WTC11 (cell line): Measurements from ENCODE around the gene PNMA8A. TPM values are rescaled to one million over a fixed set of nuclear protein-coding genes. Genes with fewer than 3 reads are reported as not detected.

Experiments used
- ATAC-seq: fragments of 200-7000 bp; cut with Tn5 transposase; 2 replicates; pipeline ENCODE4 v1.10.0; 2021; ENCODE audit warnings: mild to moderate bottlenecking, moderate library complexity
- CTCF ChIA-PET: fragments of 300-600 bp; sonication (Branson Sonifier 250); formaldehyde crosslinking; loops from one replicate; lab custom pipeline; 2021; ENCODE audit warnings: antibody characterized with exemption; lab: Charles Lee
- POLR2A ChIA-PET: fragments of 350-600 bp; sonication (Branson Sonifier 250); formaldehyde crosslinking; loops from one replicate; lab custom pipeline; 2021; ENCODE audit warnings: antibody characterized with exemption; lab: Charles Lee
- DNase-seq: peaks from one replicate; pipeline ENCODE4 v3.0.0; 2021; ENCODE audit warnings: low spot score
- H3K27ac Mint-ChIP-seq: 2 replicates; pipeline ENCODE4 v1.8.0; 2021; ENCODE audit warnings: mixed read lengths
- H3K27me3 Mint-ChIP-seq: 2 replicates; pipeline ENCODE4 v1.8.0; 2021; ENCODE audit warnings: low read depth, mild to moderate bottlenecking, moderate library complexity, mixed read lengths
- H3K36me3 Mint-ChIP-seq: 2 replicates; pipeline ENCODE4 v1.8.0; 2021; ENCODE audit warnings: mixed read lengths
- H3K4me1 Mint-ChIP-seq: 2 replicates; pipeline ENCODE4 v1.8.0; 2022; ENCODE audit warnings: mixed read lengths
- H3K4me3 Mint-ChIP-seq: 2 replicates; pipeline ENCODE4 v1.8.0; 2021; ENCODE audit warnings: mild to moderate bottlenecking, moderate library complexity, mixed read lengths
- H3K9me3 Mint-ChIP-seq: 2 replicates; pipeline ENCODE4 v1.8.0; 2021; ENCODE audit warnings: mixed read lengths
- ELF4 ChIP-seq: sonication (generic); formaldehyde crosslinking; IDR thresholded peaks from 2 replicates; pipeline ENCODE4 v1.8.1; 2022; ENCODE audit warnings: low read depth, mild to moderate bottlenecking, moderate library complexity, missing genetic modification reagents
- ETV6 ChIP-seq: sonication (generic); formaldehyde crosslinking; IDR thresholded peaks from 2 replicates; pipeline ENCODE4 v1.8.1; 2022; ENCODE audit warnings: mild to moderate bottlenecking, missing genetic modification reagents
- FOXP1 ChIP-seq: sonication (generic); formaldehyde crosslinking; IDR thresholded peaks from 2 replicates; pipeline ENCODE4 v1.8.0; 2022; ENCODE audit warnings: missing genetic modification reagents, mild to moderate bottlenecking, moderate library complexity, borderline replicate concordance
- MXD4 ChIP-seq: fragments of 250-450 bp; sonication (Bioruptor Pico); IDR thresholded peaks from 2 replicates; pipeline ENCODE4 v1.8.0; 2021; ENCODE audit warnings: mild to moderate bottlenecking, moderate library complexity, borderline replicate concordance
- MYBL2 ChIP-seq: sonication (generic); formaldehyde crosslinking; IDR thresholded peaks from 2 replicates; pipeline ENCODE4 v1.8.1; 2023; ENCODE audit warnings: mild to moderate bottlenecking, moderate library complexity, missing genetic modification reagents
- NR2C2 ChIP-seq: sonication (generic); formaldehyde crosslinking; IDR thresholded peaks from 2 replicates; pipeline ENCODE4 v1.8.0; 2022; ENCODE audit warnings: mild to moderate bottlenecking, missing genetic modification reagents
- NR3C1 ChIP-seq: sonication (generic); formaldehyde crosslinking; conservative IDR thresholded peaks from 2 replicates; pipeline ENCODE4 v1.8.1; 2023; ENCODE audit warnings: low read depth, mild to moderate bottlenecking, missing genetic modification reagents
- OVOL2 ChIP-seq: fragments of 250-450 bp; sonication (Bioruptor Pico); IDR thresholded peaks from 2 replicates; pipeline ENCODE4 v1.9.0; 2021; ENCODE audit warnings: mild to moderate bottlenecking, borderline replicate concordance
- SMAD4 ChIP-seq: sonication (generic); formaldehyde crosslinking; IDR thresholded peaks from 2 replicates; pipeline ENCODE4 v1.8.0; 2022; ENCODE audit warnings: mild to moderate bottlenecking, missing genetic modification reagents
- TP53 ChIP-seq: sonication (generic); formaldehyde crosslinking; IDR thresholded peaks from 2 replicates; pipeline ENCODE4 v1.8.1; 2023; ENCODE audit warnings: mild to moderate bottlenecking, missing genetic modification reagents
- ZNF121 ChIP-seq: sonication (generic); formaldehyde crosslinking; IDR thresholded peaks from 2 replicates; pipeline ENCODE4 v1.8.0; 2023; ENCODE audit warnings: missing genetic modification reagents
- ZNF138 ChIP-seq: sonication (generic); formaldehyde crosslinking; conservative IDR thresholded peaks from 2 replicates; pipeline ENCODE4 v1.8.1; 2022; ENCODE audit warnings: mild to moderate bottlenecking, moderate library complexity, missing genetic modification reagents
- total RNA-seq: library from RNA; stranded (reverse); gene quantifications from 3 replicates; pipeline ENCODE4 v1.2.3, GENCODE V29; 2021
- TF ChIP-seq, protein P1 (sequence below): sonication (generic); formaldehyde crosslinking; IDR thresholded peaks from 2 replicates; pipeline ENCODE4 v1.8.1; 2023; ENCODE audit warnings: mild to moderate bottlenecking, missing genetic modification reagents, moderate library complexity
- TF ChIP-seq, protein P2 (sequence below): sonication (generic); formaldehyde crosslinking; IDR thresholded peaks from 2 replicates; pipeline ENCODE4 v1.8.1; 2023; ENCODE audit warnings: mild to moderate bottlenecking, missing genetic modification reagents, moderate library complexity
- TF ChIP-seq, protein P3 (sequence below): sonication (generic); formaldehyde crosslinking; IDR thresholded peaks from 2 replicates; pipeline ENCODE4 v1.8.0; 2023; ENCODE audit warnings: mild to moderate bottlenecking, missing genetic modification reagents
- TF ChIP-seq, protein P4 (sequence below): sonication (generic); formaldehyde crosslinking; IDR thresholded peaks from 2 replicates; pipeline ENCODE4 v1.8.0; 2022; ENCODE audit warnings: mild to moderate bottlenecking, missing genetic modification reagents
- TF ChIP-seq, protein P5 (sequence below): sonication (generic); formaldehyde crosslinking; IDR thresholded peaks from 2 replicates; pipeline ENCODE4 v1.8.0; 2022; ENCODE audit warnings: mild to moderate bottlenecking, missing genetic modification reagents
- TF ChIP-seq, protein P6 (sequence below): sonication (generic); formaldehyde crosslinking; IDR thresholded peaks from 2 replicates; pipeline ENCODE4 v1.8.1; 2023; ENCODE audit warnings: mild to moderate bottlenecking, missing genetic modification reagents

PNMA8A gene
- total RNA-seq, 1 experiment from 2014 or later: 25.4 TPM

DNA sequence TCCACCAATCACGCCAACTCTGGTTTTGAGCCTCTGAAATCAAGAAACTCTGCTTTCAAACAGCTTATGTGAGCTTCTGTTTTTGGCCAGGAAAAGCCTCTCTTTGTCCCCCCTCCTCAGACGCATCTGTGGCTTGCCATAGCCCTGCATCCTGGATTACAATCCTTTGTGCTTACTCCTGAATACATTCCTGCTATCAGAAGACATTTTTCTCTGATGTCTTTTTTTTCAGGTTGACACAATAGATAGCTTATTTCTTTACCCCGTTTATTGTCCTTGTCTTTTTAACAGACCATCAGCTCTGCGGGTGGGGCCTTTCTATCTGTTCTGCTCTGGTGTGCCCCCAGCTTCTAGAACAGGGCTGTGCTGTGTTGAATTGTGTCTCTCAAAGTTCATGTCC is 13.3 kb upstream of the PNMA8A start (continued):
- TF ChIP-seq, protein P1, sequence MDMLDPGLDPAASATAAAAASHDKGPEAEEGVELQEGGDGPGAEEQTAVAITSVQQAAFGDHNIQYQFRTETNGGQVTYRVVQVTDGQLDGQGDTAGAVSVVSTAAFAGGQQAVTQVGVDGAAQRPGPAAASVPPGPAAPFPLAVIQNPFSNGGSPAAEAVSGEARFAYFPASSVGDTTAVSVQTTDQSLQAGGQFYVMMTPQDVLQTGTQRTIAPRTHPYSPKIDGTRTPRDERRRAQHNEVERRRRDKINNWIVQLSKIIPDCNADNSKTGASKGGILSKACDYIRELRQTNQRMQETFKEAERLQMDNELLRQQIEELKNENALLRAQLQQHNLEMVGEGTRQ (CRISPR knock-in tag): no peak
- TF ChIP-seq, protein P2, sequence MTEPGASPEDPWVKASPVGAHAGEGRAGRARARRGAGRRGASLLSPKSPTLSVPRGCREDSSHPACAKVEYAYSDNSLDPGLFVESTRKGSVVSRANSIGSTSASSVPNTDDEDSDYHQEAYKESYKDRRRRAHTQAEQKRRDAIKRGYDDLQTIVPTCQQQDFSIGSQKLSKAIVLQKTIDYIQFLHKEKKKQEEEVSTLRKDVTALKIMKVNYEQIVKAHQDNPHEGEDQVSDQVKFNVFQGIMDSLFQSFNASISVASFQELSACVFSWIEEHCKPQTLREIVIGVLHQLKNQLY: no peak
- no peak for TF ChIP-seq FOXP1 (CRISPR knock-in tag)
- TF ChIP-seq SMAD4 (CRISPR knock-in tag): no peak

DNA sequence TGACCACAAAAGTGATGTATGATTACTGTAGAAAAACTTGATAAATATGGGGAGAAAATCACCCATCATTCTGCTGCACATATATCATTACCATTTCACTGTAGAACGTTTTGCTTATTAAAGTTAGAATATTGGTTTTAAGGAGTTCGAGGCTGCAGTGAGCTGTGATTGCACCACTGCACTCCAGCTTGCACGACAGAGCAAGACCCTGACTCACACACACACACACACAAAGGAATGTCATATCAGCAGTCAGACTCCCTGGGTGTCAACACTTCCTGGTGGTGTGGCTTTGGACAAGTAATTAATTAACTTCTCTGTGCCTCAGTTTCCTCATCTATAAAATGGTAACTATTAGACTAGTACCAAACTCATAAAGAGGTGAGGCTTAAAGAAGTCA is 11.3 kb upstream of the PNMA8A start:
- no peak for TF ChIP-seq NR3C1 (CRISPR knock-in tag)
- no peak for TF ChIP-seq MXD4 (CRISPR knock-in tag)
- TF ChIP-seq ZNF138 (CRISPR knock-in tag): no peak
- TF ChIP-seq MYBL2: no peak
- no peak for TF ChIP-seq NR2C2 (CRISPR knock-in tag)
- no peak for TF ChIP-seq ZNF121 (CRISPR knock-in tag)
- TF ChIP-seq, protein P3, sequence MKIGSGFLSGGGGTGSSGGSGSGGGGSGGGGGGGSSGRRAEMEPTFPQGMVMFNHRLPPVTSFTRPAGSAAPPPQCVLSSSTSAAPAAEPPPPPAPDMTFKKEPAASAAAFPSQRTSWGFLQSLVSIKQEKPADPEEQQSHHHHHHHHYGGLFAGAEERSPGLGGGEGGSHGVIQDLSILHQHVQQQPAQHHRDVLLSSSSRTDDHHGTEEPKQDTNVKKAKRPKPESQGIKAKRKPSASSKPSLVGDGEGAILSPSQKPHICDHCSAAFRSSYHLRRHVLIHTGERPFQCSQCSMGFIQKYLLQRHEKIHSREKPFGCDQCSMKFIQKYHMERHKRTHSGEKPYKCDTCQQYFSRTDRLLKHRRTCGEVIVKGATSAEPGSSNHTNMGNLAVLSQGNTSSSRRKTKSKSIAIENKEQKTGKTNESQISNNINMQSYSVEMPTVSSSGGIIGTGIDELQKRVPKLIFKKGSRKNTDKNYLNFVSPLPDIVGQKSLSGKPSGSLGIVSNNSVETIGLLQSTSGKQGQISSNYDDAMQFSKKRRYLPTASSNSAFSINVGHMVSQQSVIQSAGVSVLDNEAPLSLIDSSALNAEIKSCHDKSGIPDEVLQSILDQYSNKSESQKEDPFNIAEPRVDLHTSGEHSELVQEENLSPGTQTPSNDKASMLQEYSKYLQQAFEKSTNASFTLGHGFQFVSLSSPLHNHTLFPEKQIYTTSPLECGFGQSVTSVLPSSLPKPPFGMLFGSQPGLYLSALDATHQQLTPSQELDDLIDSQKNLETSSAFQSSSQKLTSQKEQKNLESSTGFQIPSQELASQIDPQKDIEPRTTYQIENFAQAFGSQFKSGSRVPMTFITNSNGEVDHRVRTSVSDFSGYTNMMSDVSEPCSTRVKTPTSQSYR: no peak
- TF ChIP-seq, protein P4, sequence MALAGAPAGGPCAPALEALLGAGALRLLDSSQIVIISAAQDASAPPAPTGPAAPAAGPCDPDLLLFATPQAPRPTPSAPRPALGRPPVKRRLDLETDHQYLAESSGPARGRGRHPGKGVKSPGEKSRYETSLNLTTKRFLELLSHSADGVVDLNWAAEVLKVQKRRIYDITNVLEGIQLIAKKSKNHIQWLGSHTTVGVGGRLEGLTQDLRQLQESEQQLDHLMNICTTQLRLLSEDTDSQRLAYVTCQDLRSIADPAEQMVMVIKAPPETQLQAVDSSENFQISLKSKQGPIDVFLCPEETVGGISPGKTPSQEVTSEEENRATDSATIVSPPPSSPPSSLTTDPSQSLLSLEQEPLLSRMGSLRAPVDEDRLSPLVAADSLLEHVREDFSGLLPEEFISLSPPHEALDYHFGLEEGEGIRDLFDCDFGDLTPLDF (CRISPR knock-in tag): no peak
- no peak for TF ChIP-seq TP53 (CRISPR knock-in tag)
- no peak for TF ChIP-seq OVOL2 (CRISPR knock-in tag)
- TF ChIP-seq ETV6 (CRISPR knock-in tag): no peak
- TF ChIP-seq, protein P5, sequence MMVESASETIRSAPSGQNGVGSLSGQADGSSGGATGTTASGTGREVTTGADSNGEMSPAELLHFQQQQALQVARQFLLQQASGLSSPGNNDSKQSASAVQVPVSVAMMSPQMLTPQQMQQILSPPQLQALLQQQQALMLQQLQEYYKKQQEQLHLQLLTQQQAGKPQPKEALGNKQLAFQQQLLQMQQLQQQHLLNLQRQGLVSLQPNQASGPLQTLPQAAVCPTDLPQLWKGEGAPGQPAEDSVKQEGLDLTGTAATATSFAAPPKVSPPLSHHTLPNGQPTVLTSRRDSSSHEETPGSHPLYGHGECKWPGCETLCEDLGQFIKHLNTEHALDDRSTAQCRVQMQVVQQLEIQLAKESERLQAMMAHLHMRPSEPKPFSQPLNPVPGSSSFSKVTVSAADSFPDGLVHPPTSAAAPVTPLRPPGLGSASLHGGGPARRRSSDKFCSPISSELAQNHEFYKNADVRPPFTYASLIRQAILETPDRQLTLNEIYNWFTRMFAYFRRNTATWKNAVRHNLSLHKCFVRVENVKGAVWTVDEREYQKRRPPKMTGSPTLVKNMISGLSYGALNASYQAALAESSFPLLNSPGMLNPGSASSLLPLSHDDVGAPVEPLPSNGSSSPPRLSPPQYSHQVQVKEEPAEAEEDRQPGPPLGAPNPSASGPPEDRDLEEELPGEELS (CRISPR knock-in tag): no peak
- TF ChIP-seq, protein P6, sequence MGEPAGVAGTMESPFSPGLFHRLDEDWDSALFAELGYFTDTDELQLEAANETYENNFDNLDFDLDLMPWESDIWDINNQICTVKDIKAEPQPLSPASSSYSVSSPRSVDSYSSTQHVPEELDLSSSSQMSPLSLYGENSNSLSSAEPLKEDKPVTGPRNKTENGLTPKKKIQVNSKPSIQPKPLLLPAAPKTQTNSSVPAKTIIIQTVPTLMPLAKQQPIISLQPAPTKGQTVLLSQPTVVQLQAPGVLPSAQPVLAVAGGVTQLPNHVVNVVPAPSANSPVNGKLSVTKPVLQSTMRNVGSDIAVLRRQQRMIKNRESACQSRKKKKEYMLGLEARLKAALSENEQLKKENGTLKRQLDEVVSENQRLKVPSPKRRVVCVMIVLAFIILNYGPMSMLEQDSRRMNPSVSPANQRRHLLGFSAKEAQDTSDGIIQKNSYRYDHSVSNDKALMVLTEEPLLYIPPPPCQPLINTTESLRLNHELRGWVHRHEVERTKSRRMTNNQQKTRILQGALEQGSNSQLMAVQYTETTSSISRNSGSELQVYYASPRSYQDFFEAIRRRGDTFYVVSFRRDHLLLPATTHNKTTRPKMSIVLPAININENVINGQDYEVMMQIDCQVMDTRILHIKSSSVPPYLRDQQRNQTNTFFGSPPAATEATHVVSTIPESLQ (CRISPR knock-in tag): no peak
- no peak for TF ChIP-seq ELF4 (CRISPR knock-in tag)
- TF ChIP-seq, all 79 proteins: peak for 0
- no peak overlapping the region for H3K27ac Mint-ChIP-seq
- CTCF ChIA-PET: interaction anchor here (1.3 kb wide), 1 partner anchor 87 kb away, joined by 3 read pairs; no protein-coding TSS in a partner anchor
- no peak overlapping the region for H3K4me3 Mint-ChIP-seq
- peaks cover 20% of the 10 kb centered on the region for H3K27me3 Mint-ChIP-seq
- DNase-seq (no peak), ATAC-seq (no peak)
- no peaks in the 10 kb centered on the region for H3K9me3 Mint-ChIP-seq
- peaks cover 35% of the 10 kb centered on the region for H3K4me1 Mint-ChIP-seq
- H3K36me3 Mint-ChIP-seq: no peaks in the 10 kb centered on the region
- POLR2A ChIA-PET: no interaction called here
